NCI-H128 (cell line): ENCODE measurements around the gene TSPAN18.

Source experiments
- DNase-seq: peaks from one replicate; lab custom pipeline; 2025; ENCODE audit not compliant: unreplicated experiment; lab: John Stamatoyannopoulos, UW

The TSPAN18 gene

GRCh38 chr11:44755556-44756523, 29.1 kb downstream of the TSPAN18 start:
- no peak for DNase-seq

- DNase-seq, result no peak
Measured at GRCh38 chr11:44758983-44759382, 32.2 kb downstream of the TSPAN18 start.

- DNase-seq, result no peak
Measured at GRCh38 chr11:44759743-44760476, 33.1 kb downstream of the TSPAN18 start.

- DNase-seq, result no peak
Measured at GRCh38 chr11:44760477-44760872, 33.7 kb downstream of the TSPAN18 start.

- DNase-seq, result no peak
Measured at GRCh38 chr11:44760917-44761550, 34.3 kb downstream of the TSPAN18 start.

GRCh38 chr11:44761551-44761961, 34.8 kb downstream of the TSPAN18 start:
- DNase-seq, result no peak

GRCh38 chr11:44763121-44763820, 36.5 kb downstream of the TSPAN18 start:
- no peak for DNase-seq

GRCh38 chr11:44764583-44764982, 37.8 kb downstream of the TSPAN18 start:
- DNase-seq, result no peak

- no peak for DNase-seq
Measured at GRCh38 chr11:44765026-44765595, 38.3 kb downstream of the TSPAN18 start.

GRCh38 chr11:44765676-44766075, 38.9 kb downstream of the TSPAN18 start:
- DNase-seq, result no peak

- no peak for DNase-seq
Measured at GRCh38 chr11:44766112-44766971, 39.6 kb downstream of the TSPAN18 start.

GRCh38 chr11:44766972-44767278, 40.2 kb downstream of the TSPAN18 start:
- DNase-seq, result no peak

- DNase-seq, result no peak
Measured at GRCh38 chr11:44767421-44767820, 40.7 kb downstream of the TSPAN18 start.

- no peak for DNase-seq
Measured at GRCh38 chr11:44770401-44770800, 43.6 kb downstream of the TSPAN18 start.

GRCh38 chr11:44771252-44771734, 44.5 kb downstream of the TSPAN18 start:
- no peak for DNase-seq

- DNase-seq, result no peak
Measured at GRCh38 chr11:44771841-44772240, 45.1 kb downstream of the TSPAN18 start.

- no peak for DNase-seq
Measured at GRCh38 chr11:44773351-44773965, 46.7 kb downstream of the TSPAN18 start.

GRCh38 chr11:44774108-44774507, 47.3 kb downstream of the TSPAN18 start:
- DNase-seq, result no peak

GRCh38 chr11:44774731-44775130, 48.0 kb downstream of the TSPAN18 start:
- DNase-seq, result no peak
